Measurements from ENCODE around the gene PUS10. TPM values are rescaled to one million over a fixed set of nuclear protein-coding genes. Genes with fewer than 3 reads are reported as not detected.
A peak's percentile ranks its signal among the peaks of the same experiment; 100 is the strongest.
"Not testable (repeated sequence)": the region's sequence is repeated elsewhere in the genome, so short reads cannot be mapped to it uniquely, and the experiment has no call there.

PUS10 gene
- total RNA-seq, 3 donors from 2014 or later: 6.5 to 8.4 (median 6.5) TPM

GRCh38 chr2:60994131-60994530, 23.9 kb downstream of the PUS10 start:
- DNase-seq: no peak

GRCh38 chr2:60992985-60993392, 25.1 kb downstream of the PUS10 start:
- Mint-ChIP-seq H3K4me3 (peak overlapping the region; percentile 52), H3K27me3 (ENCODE audit: low read depth) (no peaks in the 10 kb centered on the region), H3K36me3 (ENCODE audit: insufficient read depth) (no peaks in the 10 kb centered on the region), H3K4me1 (ENCODE audit: low read depth) (peaks cover 13% of the 10 kb centered on the region), H3K9me3 (no peaks in the 10 kb centered on the region)
- peak; percentile 55 to 78 for ATAC-seq
- no peak for DNase-seq

More at GRCh38 chr2:60994131-60994530, 23.9 kb downstream of the PUS10 start:
- H3K4me1 Mint-ChIP-seq (ENCODE audit: low read depth): peaks cover 13% of the 10 kb centered on the region
- H3K9me3 Mint-ChIP-seq: no peaks in the 10 kb centered on the region
- H3K4me3 Mint-ChIP-seq: no peak overlapping the region
- H3K27me3 Mint-ChIP-seq (ENCODE audit: low read depth): no peaks in the 10 kb centered on the region
- ATAC-seq: no peak
- H3K36me3 Mint-ChIP-seq (ENCODE audit: insufficient read depth): no peaks in the 10 kb centered on the region

GRCh38 chr2:60991644-60992043, 26.4 kb downstream of the PUS10 start:
- Mint-ChIP-seq H3K4me3 (no peak overlapping the region), H3K4me1 (ENCODE audit: low read depth) (peaks cover 13% of the 10 kb centered on the region), H3K9me3 (no peaks in the 10 kb centered on the region), H3K27me3 (ENCODE audit: low read depth) (no peaks in the 10 kb centered on the region), H3K36me3 (ENCODE audit: insufficient read depth) (no peaks in the 10 kb centered on the region)
- DNase-seq (no peak), ATAC-seq (no peak)

- Mint-ChIP-seq H3K9me3 (no peaks in the 10 kb centered on the region), H3K4me3 (no peak overlapping the region), H3K27me3 (ENCODE audit: low read depth) (no peaks in the 10 kb centered on the region), H3K36me3 (ENCODE audit: insufficient read depth) (no peaks in the 10 kb centered on the region), H3K4me1 (ENCODE audit: low read depth) (peaks cover 13% of the 10 kb centered on the region)
- ATAC-seq (no peak), DNase-seq (no peak)
These were observed 28.8 kb downstream of the PUS10 start for GRCh38 chr2:60989259-60989658.

GRCh38 chr2:60987656-60988055, 30.4 kb downstream of the PUS10 start:
- ATAC-seq; H3K4me3 Mint-ChIP-seq; DNase-seq; H3K36me3 Mint-ChIP-seq (ENCODE audit: insufficient read depth); H3K4me1 Mint-ChIP-seq (ENCODE audit: low read depth); H3K9me3 Mint-ChIP-seq; H3K27me3 Mint-ChIP-seq (ENCODE audit: low read depth): not testable (repeated sequence)

- H3K27me3 Mint-ChIP-seq (ENCODE audit: low read depth): no peaks in the 10 kb centered on the region
- ATAC-seq (no peak), DNase-seq (no peak)
- no peak overlapping the region for H3K4me3 Mint-ChIP-seq
- H3K4me1 Mint-ChIP-seq (ENCODE audit: low read depth): no peaks in the 10 kb centered on the region
- H3K36me3 Mint-ChIP-seq (ENCODE audit: insufficient read depth): no peaks in the 10 kb centered on the region
- no peaks in the 10 kb centered on the region for H3K9me3 Mint-ChIP-seq
These were observed 31.0 kb downstream of the PUS10 start for GRCh38 chr2:60987041-60987440.

- no peaks in the 10 kb centered on the region for H3K27me3 Mint-ChIP-seq (ENCODE audit: low read depth)
- DNase-seq (no peak), ATAC-seq (no peak)
- H3K4me1 Mint-ChIP-seq (ENCODE audit: low read depth): peaks cover 3% of the 10 kb centered on the region
- H3K36me3 Mint-ChIP-seq (ENCODE audit: insufficient read depth): no peaks in the 10 kb centered on the region
- no peaks in the 10 kb centered on the region for H3K9me3 Mint-ChIP-seq
- no peak overlapping the region for H3K4me3 Mint-ChIP-seq
These were observed 33.3 kb downstream of the PUS10 start for GRCh38 chr2:60984720-60985119.

- peaks cover 11% of the 10 kb centered on the region for H3K4me1 Mint-ChIP-seq (ENCODE audit: low read depth)
- not testable (repeated sequence) for H3K4me3 Mint-ChIP-seq; H3K27me3 Mint-ChIP-seq (ENCODE audit: low read depth); ATAC-seq; H3K36me3 Mint-ChIP-seq (ENCODE audit: insufficient read depth); H3K9me3 Mint-ChIP-seq; DNase-seq
These were observed 36.0 kb downstream of the PUS10 start for GRCh38 chr2:60982066-60982465.

- Mint-ChIP-seq H3K4me1 (ENCODE audit: low read depth) (peaks cover 17% of the 10 kb centered on the region), H3K36me3 (ENCODE audit: insufficient read depth) (peaks cover 6% of the 10 kb centered on the region), H3K9me3 (no peaks in the 10 kb centered on the region), H3K27me3 (ENCODE audit: low read depth) (no peaks in the 10 kb centered on the region), H3K4me3 (no peak overlapping the region)
- no peak for ATAC-seq
- DNase-seq: no peak
These were observed 37.8 kb downstream of the PUS10 start for GRCh38 chr2:60980071-60980815.

GRCh38 chr2:60979231-60979630, 38.8 kb downstream of the PUS10 start:
- no peak for DNase-seq
- Mint-ChIP-seq H3K4me3 (no peak overlapping the region), H3K4me1 (ENCODE audit: low read depth) (peaks cover 17% of the 10 kb centered on the region), H3K27me3 (ENCODE audit: low read depth) (no peaks in the 10 kb centered on the region), H3K36me3 (ENCODE audit: insufficient read depth) (peaks cover 6% of the 10 kb centered on the region), H3K9me3 (no peaks in the 10 kb centered on the region)
- no peak for ATAC-seq

GRCh38 chr2:60977562-60977895, 40.5 kb downstream of the PUS10 start:
- no peak for DNase-seq
- Mint-ChIP-seq H3K36me3 (ENCODE audit: insufficient read depth) (peaks cover 6% of the 10 kb centered on the region), H3K9me3 (no peaks in the 10 kb centered on the region), H3K27me3 (ENCODE audit: low read depth) (no peaks in the 10 kb centered on the region), H3K4me3 (no peak overlapping the region), H3K4me1 (ENCODE audit: low read depth) (peaks cover 19% of the 10 kb centered on the region)
- ATAC-seq: no peak

GRCh38 chr2:60976875-60977561, 41.0 kb downstream of the PUS10 start:
- peaks cover 21% of the 10 kb centered on the region for H3K4me1 Mint-ChIP-seq (ENCODE audit: low read depth)
- H3K27me3 Mint-ChIP-seq (ENCODE audit: low read depth): no peaks in the 10 kb centered on the region
- H3K36me3 Mint-ChIP-seq (ENCODE audit: insufficient read depth): peaks cover 6% of the 10 kb centered on the region
- no peaks in the 10 kb centered on the region for H3K9me3 Mint-ChIP-seq
- no peak for DNase-seq
- no peak overlapping the region for H3K4me3 Mint-ChIP-seq
- ATAC-seq: peak; percentile 83 to 90

- H3K27me3 Mint-ChIP-seq (ENCODE audit: low read depth): no peaks in the 10 kb centered on the region
- peaks cover 6% of the 10 kb centered on the region for H3K36me3 Mint-ChIP-seq (ENCODE audit: insufficient read depth)
- no peak for ATAC-seq
- H3K4me1 Mint-ChIP-seq (ENCODE audit: low read depth): peaks cover 23% of the 10 kb centered on the region
- no peak overlapping the region for H3K4me3 Mint-ChIP-seq
- no peak for DNase-seq
- H3K9me3 Mint-ChIP-seq: no peaks in the 10 kb centered on the region
These were observed 41.7 kb downstream of the PUS10 start for GRCh38 chr2:60976256-60976850.

GRCh38 chr2:60974652-60975051, 43.4 kb downstream of the PUS10 start:
- Mint-ChIP-seq H3K9me3 (no peaks in the 10 kb centered on the region), H3K4me1 (ENCODE audit: low read depth) (peaks cover 23% of the 10 kb centered on the region), H3K4me3 (no peak overlapping the region), H3K27me3 (ENCODE audit: low read depth) (no peaks in the 10 kb centered on the region), H3K36me3 (ENCODE audit: insufficient read depth) (peaks cover 6% of the 10 kb centered on the region)
- ATAC-seq: no peak
- no peak for DNase-seq

- no peaks in the 10 kb centered on the region for H3K27me3 Mint-ChIP-seq (ENCODE audit: low read depth)
- peaks cover 23% of the 10 kb centered on the region for H3K4me1 Mint-ChIP-seq (ENCODE audit: low read depth)
- DNase-seq: no peak
- no peak overlapping the region for H3K4me3 Mint-ChIP-seq
- no peaks in the 10 kb centered on the region for H3K9me3 Mint-ChIP-seq
- ATAC-seq: no peak
- H3K36me3 Mint-ChIP-seq (ENCODE audit: insufficient read depth): peaks cover 3% of the 10 kb centered on the region
These were observed 44.4 kb downstream of the PUS10 start for GRCh38 chr2:60973705-60974104.

All from activated T-cell treated with anti-CD3 and anti-CD28 coated beads, Interleukin-2, amount 50 U/mL, for 4 hours (primary cell).